Kidney (tissue), 22 donors: Measurements from ENCODE around the gene RNF41. TPM values are rescaled to one million over a fixed set of nuclear protein-coding genes. Genes with fewer than 3 reads are reported as not detected.
A peak's percentile ranks its signal among the peaks of the same experiment; 100 is the strongest.

Source experiments
- DNase-seq, 5 donors: peaks; one replicate each; pipeline ENCODE4 v3.0.0-alpha.2; 2013 to 2020
- FAIRE-seq: peaks from 2 replicates; lab custom pipeline; 2012; peaks lifted over from hg19 to GRCh38; lab: Jason Lieb, UNC
- H3K27ac ChIP-seq, 2 donors: one replicate each; pipeline ENCODE4 v1.7.0; 2013; ENCODE audit warnings: low read depth in 2 of 2, low read length in 2 of 2, inconsistent platforms in 1 of 2
- H3K27me3 ChIP-seq: one replicate; pipeline ENCODE4 v1.7.1; 2013; ENCODE audit warnings: low read length, inconsistent platforms; ENCODE audit not compliant: control insufficient read depth, insufficient read depth
- H3K36me3 ChIP-seq, 3 donors: one replicate each; pipeline versions ENCODE4 v1.7.0 to v1.7.1; 2013; ENCODE audit warnings: low read length in 3 of 3, control low read depth in 1 of 3, inconsistent platforms in 1 of 3; ENCODE audit not compliant: insufficient read depth in 3 of 3, control insufficient read depth in 2 of 3
- H3K4me1 ChIP-seq, 3 donors: one replicate each; pipeline versions ENCODE4 v1.7.0 to v1.7.1; 2013; ENCODE audit warnings: low read length in 3 of 3, inconsistent platforms in 1 of 3, low read depth in 1 of 3; ENCODE audit not compliant: control insufficient read depth in 2 of 3, insufficient read depth in 2 of 3
- H3K4me3 ChIP-seq, 3 donors: one replicate each; pipeline versions ENCODE4 v1.7.0 to v1.8.1; 2013; ENCODE audit warnings: low read length in 3 of 3, control low read depth in 1 of 3, inconsistent platforms in 1 of 3
- H3K9ac ChIP-seq, 3 donors: one replicate each; pipeline versions ENCODE4 v1.7.0 to v1.7.1; 2013; ENCODE audit warnings: low read length in 3 of 3, control low read depth in 1 of 3, inconsistent platforms in 1 of 3
- H3K9me3 ChIP-seq, 3 donors: one replicate each; pipeline versions ENCODE4 v1.7.0 to v1.7.1; 2013; ENCODE audit warnings: low read length in 3 of 3, control low read depth in 1 of 3, inconsistent platforms in 1 of 3; ENCODE audit not compliant: control insufficient read depth in 2 of 3, insufficient read depth in 1 of 3
- CTCF ChIP-seq: IDR thresholded peaks from 3 replicates; pipeline ENCODE4 v1.5.1; 2012; ENCODE audit warnings: mild to moderate bottlenecking, moderate library complexity, borderline replicate concordance; ENCODE audit not compliant: insufficient read depth; ENCODE audit errors: extremely low read depth
- intact Hi-C: fragments of 100-400 bp; cut with DNase I; formaldehyde crosslinking; loops from one replicate; pipeline ENCODE4 v1.11.1; 2022
- long read RNA-seq, 10 donors: library from polyadenylated mRNA in 1 of 10; unstranded in 1 of 10; transcript quantifications; one replicate each; pipeline ENCODE4 v2.0.0 and lab custom pipeline, GENCODE V29; 2021 to 2026
- polyA plus RNA-seq: library from polyadenylated mRNA; stranded (reverse); fragments of 350-450 nt; fragmentation: Illumina TruSeq; extraction: RNeasy Lipid Tissue Mini Kit (QIAGEN cat#74804); gene quantifications from one replicate; pipeline ENCODE4 v1.2.3, GENCODE V29; 2014; ENCODE audit warnings: low read depth, low replicate concordance; ENCODE audit not compliant: insufficient read depth
- total RNA-seq: library from RNA; stranded (reverse); fragmentation: NEBNext Ultra II Directional; extraction: Animal tissue kit (Norgen Biotek cat#: 25700); gene quantifications from one replicate; pipeline ENCODE4 v1.2.1, GENCODE V29; 2021
- donor health status: control.
- donor health status: control.
- donor health status: control.
- donor health status: control.
- donor health status: control.
- donor health status: DM: yes; HTN: yes; CAD: no.
- donor health status: Normal renal cell carcinoma (clear cell type).

The RNF41 gene
- total RNA-seq (45.5 TPM), polyA plus RNA-seq (17.6 TPM)
- long read RNA-seq, donor 1, full-length matches to known transcripts, result 3 of 22 reads
- long read RNA-seq, donor 1, partial matches to known transcripts, result 9 of 22 reads
- long read RNA-seq, donor 1, other reads (novel, unspliced or antisense), result 10 of 22 reads
- long read RNA-seq, donor 2, full-length matches to known transcripts, result 10 of 32 reads
- long read RNA-seq, donor 2, partial matches to known transcripts, result 11 of 32 reads
- long read RNA-seq, donor 2, other reads (novel, unspliced or antisense), result 11 of 32 reads
- long read RNA-seq, donor 3, full-length matches to known transcripts, result 6 of 67 reads
- long read RNA-seq, donor 3, partial matches to known transcripts, result 47 of 67 reads
- long read RNA-seq, donor 3, other reads (novel, unspliced or antisense), result 14 of 67 reads
- long read RNA-seq, donor 4, partial matches to known transcripts, result 32 of 34 reads
- long read RNA-seq, donor 4, other reads (novel, unspliced or antisense), result 0 of 34 reads
- long read RNA-seq, donor 5, result 0 reads
- long read RNA-seq, donor 6, full-length matches to known transcripts, result 6 of 6 reads
- long read RNA-seq, donor 6, partial matches to known transcripts, result 0 of 6 reads
- long read RNA-seq, donor 6, other reads (novel, unspliced or antisense), result 0 of 6 reads
- long read RNA-seq, donor 7, full-length matches to known transcripts, result 19 of 24 reads
- long read RNA-seq, donor 7, partial matches to known transcripts, result 2 of 24 reads
- long read RNA-seq, donor 7, other reads (novel, unspliced or antisense), result 3 of 24 reads
- long read RNA-seq, donor 8, full-length matches to known transcripts, result 6 of 6 reads
- long read RNA-seq, donor 8, partial matches to known transcripts, result 0 of 6 reads
- long read RNA-seq, donor 8, other reads (novel, unspliced or antisense), result 0 of 6 reads
- long read RNA-seq, donor 9, full-length matches to known transcripts, result 5 of 16 reads
- long read RNA-seq, donor 9, partial matches to known transcripts, result 5 of 16 reads
- long read RNA-seq, donor 9, other reads (novel, unspliced or antisense), result 6 of 16 reads
- long read RNA-seq, donor 10, full-length matches to known transcripts, result 7 of 7 reads
- long read RNA-seq, donor 10, partial matches to known transcripts, result 0 of 7 reads
- long read RNA-seq, donor 10, other reads (novel, unspliced or antisense), result 0 of 7 reads

GRCh38 chr12:56221757-56222530, at the start of gene RNF41:
RNF41 (minus strand) TSS chr12:56221922; CDS start chr12:56214047, 7,875 bp downstream.
- Histone ChIP-seq H3K27ac (peak within 1 kb of the TSS; percentile 96 to 99), H3K9me3 (no peaks in the 10 kb centered on the region), H3K4me1 (peaks cover 4 to 17% (median 8%) of the 10 kb centered on the region in 3 donors), H3K9ac (peak within 1 kb of the TSS; percentile 79 to 97 (median 86)), H3K27me3 (no peaks in the 10 kb centered on the region), H3K4me3 (peak within 1 kb of the TSS; percentile 70 to 95 (median 82)), H3K36me3 (peaks cover 0 to 2% (median 0%) of the 10 kb centered on the region in 3 donors)
- no peak for TF ChIP-seq CTCF
- DNase-seq (peak; percentile 99), FAIRE-seq (peak; percentile 87)
- intact Hi-C loops, result no loop called here

- no peak overlapping the region for H3K4me3 ChIP-seq
- intact Hi-C loops, result no loop called here
- no peak overlapping the region for H3K27ac ChIP-seq
- DNase-seq (peak in 1 of 5 donors; percentile 48), FAIRE-seq (no peak)
- no peaks in the 10 kb centered on the region for H3K9me3 ChIP-seq
- H3K4me1 ChIP-seq, result peaks cover 0 to 9% (median 0%) of the 10 kb centered on the region in 3 donors
- H3K9ac ChIP-seq, result no peak overlapping the region
- peaks cover 8 to 37% (median 31%) of the 10 kb centered on the region in 3 donors for H3K36me3 ChIP-seq
- no peaks in the 10 kb centered on the region for H3K27me3 ChIP-seq
- TF ChIP-seq CTCF, result peak; percentile 17
Observed at GRCh38 chr12:56271031-56271430, 49.3 kb upstream of the RNF41 start.

- FAIRE-seq (no peak), DNase-seq (peak in 3 of 5 donors; percentile 11 to 79 (median 67))
- H3K27ac ChIP-seq, result peak overlapping the region; percentile 96 to 97
- H3K27me3 ChIP-seq, result no peaks in the 10 kb centered on the region
- peaks cover 0 to 9% (median 0%) of the 10 kb centered on the region in 3 donors for H3K4me1 ChIP-seq
- peak overlapping the region; percentile 37 to 91 (median 59) for H3K9ac ChIP-seq
- no peaks in the 10 kb centered on the region for H3K9me3 ChIP-seq
- intact Hi-C loops, result no loop called here
- TF ChIP-seq CTCF, result no peak
- peak overlapping the region; percentile 74 to 88 (median 77) for H3K4me3 ChIP-seq
- H3K36me3 ChIP-seq, result peaks cover 0 to 13% (median 11%) of the 10 kb centered on the region in 3 donors
Observed at GRCh38 chr12:56267443-56268071, 45.8 kb upstream of the RNF41 start.
